HG03066 (cell line): ENCODE measurements around the gene POLG2.
A peak's percentile ranks its signal among the peaks of the same experiment; 100 is the strongest.
"Not testable (repeated sequence)": the region's sequence is repeated elsewhere in the genome, so short reads cannot be mapped to it uniquely, and the experiment has no call there.

Experiments used
- ATAC-seq: cut with Tn5 transposase; IDR thresholded peaks from one replicate; pipeline ENCODE4 v1.9.1; 2021; ENCODE audit warnings: low read depth; ENCODE audit not compliant: unreplicated experiment

Gene POLG2

DNA sequence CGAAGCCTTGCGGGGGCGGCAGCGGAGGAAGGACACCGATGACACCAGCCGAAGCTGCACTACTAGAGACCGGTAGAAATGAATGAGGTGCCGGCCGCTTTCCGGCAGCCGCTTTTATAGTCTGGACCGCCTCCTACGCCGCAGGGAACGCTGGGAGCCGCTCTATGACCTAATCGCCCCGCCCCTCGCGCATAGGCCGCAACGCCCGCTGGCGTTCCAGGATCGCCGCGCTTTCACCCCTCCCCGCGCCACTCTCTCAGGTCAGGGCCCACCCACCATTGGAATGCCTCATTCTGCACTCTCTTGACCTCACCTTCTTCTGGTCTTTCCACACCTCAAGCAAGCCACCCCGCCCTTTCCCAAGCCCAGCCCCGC, 9.3 kb upstream of the POLG2 start, which contains the start of gene DDX5:
TSS of gene DDX5 (minus strand) at position 89 of the 375 bp plus-strand sequence. CDS start 170 bp downstream, outside the sequence.
- ATAC-seq: peak; percentile 66

DNA sequence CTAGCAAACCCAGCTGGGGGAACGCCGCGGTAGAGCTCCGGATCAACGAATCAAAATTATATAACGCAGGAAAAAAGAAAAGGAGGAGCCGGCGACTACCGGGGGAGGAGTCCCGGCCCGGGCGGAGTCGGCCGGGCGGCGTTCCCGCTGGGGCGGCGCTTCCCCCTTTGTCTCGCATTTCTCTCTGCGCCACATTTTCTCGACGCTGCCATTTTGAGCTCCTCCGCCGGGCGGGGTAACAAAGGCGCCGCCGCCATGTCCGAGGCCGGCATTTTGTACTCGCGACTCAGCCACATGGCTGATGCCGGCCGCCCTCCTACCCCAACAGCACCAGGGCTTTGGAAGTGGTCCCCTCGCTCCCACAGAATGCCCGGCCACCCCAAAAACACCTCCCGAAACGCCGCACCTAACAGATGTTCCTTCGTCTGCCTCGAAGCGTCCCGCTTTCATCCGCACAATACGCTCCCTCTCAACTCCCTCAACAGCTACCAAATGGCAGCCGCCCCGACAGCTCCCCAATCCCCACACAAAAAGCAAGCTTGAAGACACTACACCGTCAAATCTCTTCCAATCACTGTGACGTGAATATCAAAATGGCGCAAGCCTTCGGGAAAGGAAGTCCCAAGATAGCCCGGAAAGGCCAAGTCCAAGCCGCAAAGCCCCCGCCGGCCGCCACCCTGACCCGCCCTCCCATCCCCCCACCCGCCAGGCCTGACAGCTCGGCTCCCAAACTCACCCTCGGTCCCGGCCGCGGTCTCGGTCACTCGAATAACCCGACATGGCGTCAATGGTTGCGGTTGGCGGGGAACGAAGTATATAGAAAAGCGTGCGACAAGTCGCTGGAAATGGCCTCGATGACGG, 8.7 kb upstream of the POLG2 start:
- peak; percentile 27 for ATAC-seq

GRCh38 chr17:64504769-64505339, 8.0 kb upstream of the POLG2 start:
- ATAC-seq: no peak

GRCh38 chr17:64503821-64504768, 7.2 kb upstream of the POLG2 start:
- no peak for ATAC-seq

DNA sequence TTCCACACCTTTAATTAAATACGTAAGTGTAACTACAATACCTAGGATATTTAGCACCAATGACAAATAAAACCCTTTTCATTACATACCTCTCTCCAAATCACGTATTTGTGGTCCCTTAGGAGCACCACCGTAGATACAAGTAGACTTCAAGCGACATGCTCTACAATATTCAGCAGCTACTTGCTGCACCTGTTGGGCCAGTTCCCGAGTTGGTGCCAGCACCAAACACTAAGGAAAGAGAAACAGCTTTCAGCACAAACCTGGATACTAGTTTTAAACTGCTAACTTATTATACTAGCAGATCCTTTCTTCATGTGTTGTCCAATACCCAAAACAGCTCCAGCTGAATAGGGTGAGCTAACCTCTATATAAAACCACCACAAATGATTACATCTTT, 6.5 kb upstream of the POLG2 start:
- no peak for ATAC-seq

DNA sequence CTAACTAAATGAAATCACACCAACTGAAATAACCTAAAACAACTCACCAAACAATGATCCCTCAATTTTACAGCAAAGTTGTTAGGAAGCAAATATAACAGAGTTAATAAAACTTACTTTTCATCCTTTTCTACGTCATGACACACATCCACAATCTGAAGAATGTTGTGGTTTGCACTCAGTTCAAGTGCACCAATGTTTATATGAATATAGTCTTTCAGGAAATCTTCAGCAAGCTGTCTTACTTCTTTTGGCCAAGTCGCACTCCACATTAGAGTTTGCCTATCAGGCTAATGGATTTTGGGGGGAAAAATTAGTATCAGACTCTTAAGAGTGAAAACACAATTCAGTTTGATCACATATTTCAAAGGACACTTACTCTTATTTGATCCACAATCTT, 6.0 kb upstream of the POLG2 start:
- no peak for ATAC-seq

DNA sequence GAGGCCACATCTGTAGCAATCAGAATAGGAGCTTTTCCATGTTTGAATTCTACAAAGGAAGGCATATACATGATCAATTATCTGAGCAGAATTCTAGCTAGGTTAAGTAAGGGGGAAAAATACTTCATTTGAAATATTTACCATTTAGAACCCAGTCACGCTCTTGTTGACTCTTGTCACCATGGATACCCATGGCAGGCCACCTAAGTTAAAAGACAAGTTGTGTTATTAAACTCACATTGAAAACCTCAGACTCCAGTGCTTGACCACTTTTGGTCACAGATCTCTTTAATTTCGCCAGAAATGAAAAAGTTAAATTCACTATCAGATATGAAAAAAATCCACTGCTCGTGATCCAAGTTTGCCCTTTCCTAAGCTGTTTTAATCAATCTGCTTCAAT, 5.2 kb upstream of the POLG2 start:
- ATAC-seq: no peak

GRCh38 chr17:64500862-64501765, 4.3 kb upstream of the POLG2 start:
- ATAC-seq: no peak

DNA sequence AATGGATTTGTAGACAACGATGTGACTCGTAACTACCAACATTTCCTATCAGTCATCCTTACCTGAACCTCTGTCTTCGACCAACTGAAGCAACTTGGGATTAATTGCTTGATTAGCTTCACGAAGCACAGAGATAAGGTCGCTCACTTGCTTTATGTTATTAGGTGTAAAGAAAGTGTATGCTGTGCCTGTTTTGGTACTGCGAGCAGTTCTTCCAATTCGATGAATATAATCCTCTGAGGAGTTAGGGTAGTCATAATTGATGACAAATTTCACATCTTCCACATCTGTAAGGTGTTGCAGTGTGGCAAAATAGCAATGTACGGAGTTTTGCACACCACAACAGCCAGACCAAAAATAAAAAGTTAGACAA, 3.6 kb upstream of the POLG2 start:
- no peak for ATAC-seq

DNA sequence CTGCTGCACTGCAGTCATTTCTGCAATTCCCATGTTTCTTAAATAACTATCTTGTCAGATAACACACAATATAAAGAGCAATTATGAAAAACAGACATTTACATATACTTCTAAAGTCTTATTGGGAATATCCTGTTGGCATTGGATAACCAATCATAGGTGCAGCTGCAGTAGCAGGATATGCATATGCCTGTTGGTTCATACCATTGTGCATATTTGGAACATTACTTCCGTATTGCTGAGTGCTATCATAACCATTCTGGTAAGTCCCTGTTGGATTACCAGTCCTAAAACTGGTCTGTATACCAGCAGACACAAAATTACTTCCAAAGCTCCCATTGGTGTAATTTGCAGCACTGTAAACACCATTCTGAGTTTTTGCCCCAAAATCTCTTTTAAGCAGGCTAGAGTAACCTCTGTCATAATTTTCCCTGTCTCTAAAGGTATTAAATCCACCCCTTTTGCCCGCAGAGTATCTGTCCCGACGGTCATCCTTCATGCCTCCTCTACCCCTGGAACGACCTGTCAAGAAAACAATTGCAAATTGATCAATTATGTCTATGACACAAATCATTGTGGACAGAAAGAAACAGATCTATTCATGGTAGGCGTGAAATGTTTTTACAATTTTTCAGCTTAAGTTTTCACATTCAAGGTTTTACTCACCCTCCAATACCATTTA, 3.1 kb upstream of the POLG2 start:
- ATAC-seq: no peak

GRCh38 chr17:64498308-64499203, 1.7 kb upstream of the POLG2 start:
- ATAC-seq: no peak

- ATAC-seq: no peak
Observed at GRCh38 chr17:64497565-64498035, 746 bp upstream of the POLG2 start.

GRCh38 chr17:64496348-64496785, 487 bp downstream of the POLG2 start:
- no peak for ATAC-seq

DNA sequence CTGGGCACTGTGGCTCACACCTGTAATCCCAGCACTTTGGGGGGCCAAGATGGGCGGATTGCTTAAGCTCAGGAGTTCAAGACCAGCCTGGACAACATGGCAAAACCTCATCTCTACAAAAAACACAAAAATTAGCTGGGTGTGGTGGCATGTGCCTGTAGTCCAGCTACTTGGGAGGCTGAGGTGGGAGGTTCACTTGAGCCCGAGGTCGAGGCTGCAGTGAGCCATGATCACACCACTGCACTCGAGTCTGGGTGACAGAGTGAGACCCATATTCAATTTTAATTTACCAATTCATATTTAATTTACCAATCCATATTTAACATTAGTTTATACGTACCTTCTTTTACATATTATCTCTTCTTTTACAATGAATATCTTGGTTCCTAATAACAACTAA, 1.6 kb downstream of the POLG2 start:
- not testable (repeated sequence) for ATAC-seq

DNA sequence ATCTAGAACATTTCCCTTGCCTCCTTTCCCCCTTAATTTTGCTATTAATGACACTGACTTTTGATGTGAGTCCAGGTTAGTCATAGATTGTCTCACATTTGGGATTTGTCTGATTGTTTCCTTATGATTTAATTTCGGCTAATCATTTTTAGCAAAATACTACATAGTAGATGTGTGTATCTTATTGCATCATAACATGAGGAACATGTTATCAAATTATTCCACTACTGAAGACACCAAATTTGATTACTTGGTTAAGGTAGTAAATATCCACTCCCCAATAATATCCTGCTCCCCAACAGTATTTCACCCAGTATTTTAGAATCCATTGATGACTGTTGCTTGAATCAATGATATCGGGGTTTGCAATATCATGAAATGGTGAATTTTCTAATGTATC, 2.7 kb downstream of the POLG2 start:
- no peak for ATAC-seq

DNA sequence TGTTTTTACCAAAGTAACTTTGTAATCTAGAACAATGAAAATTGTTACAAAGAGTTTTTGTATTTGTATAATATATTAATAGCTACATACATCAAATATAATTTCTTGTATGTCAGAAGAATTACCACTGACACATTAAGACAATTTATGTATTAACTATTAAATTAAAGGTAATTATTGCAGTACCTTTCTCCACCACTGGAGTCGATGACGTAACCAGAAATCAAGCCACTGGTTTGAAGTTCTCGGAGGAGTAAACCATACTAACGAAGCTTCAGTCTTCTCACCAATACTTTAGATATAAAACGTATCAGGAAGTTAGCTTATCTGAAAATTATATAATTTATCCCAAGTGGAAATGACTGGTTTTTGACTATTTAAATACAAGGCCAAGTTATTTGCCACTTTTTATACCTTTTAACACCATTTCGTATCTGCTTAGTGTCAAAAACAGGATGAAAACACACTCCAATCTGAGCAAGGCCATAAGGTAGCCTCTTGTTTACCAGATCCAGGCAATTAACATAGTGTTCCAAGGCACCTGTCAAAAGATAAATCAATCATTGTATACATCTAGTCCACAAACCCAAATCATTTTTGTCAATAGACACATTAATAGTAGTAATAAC, 4.3 kb downstream of the POLG2 start:
- no peak for ATAC-seq

- ATAC-seq: no peak
Observed at GRCh38 chr17:64491994-64492393, 4.9 kb downstream of the POLG2 start.
